CD4-positive, alpha-beta T cell treated with Interleukin-4 for 1 hour (primary cell): ENCODE results near the gene ARSK.

Source experiments
- DNase-seq, 2 donors: peaks; one replicate each; pipeline ENCODE4 v3.0.0-alpha.2; 2020 to 2022

ARSK gene

GRCh38 chr5:95564450-95564849 lies 9.5 kb downstream of the ARSK start:
- no peak for DNase-seq

GRCh38 chr5:95565280-95565920 lies 10.5 kb downstream of the ARSK start:
- DNase-seq: no peak

DNA sequence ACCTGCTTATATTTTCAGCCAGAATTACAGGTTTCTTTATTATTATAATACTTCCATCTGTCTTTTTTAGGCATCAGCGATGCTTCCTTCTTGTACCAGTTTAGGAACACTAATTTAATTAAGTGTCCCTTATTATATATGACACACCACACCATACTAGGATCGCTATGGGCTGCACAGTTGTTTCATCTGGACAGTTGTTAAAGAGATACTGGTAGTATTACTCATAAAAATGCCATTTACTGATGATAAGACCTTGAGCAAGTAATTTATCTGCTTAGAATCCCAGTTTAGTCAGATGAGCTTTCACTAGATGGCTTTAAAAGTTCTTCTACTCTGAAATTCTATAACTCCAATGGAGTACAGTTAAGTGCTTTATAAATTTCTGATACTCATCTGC lies 17.1 kb downstream of the ARSK start:
- DNase-seq: no peak

DNA sequence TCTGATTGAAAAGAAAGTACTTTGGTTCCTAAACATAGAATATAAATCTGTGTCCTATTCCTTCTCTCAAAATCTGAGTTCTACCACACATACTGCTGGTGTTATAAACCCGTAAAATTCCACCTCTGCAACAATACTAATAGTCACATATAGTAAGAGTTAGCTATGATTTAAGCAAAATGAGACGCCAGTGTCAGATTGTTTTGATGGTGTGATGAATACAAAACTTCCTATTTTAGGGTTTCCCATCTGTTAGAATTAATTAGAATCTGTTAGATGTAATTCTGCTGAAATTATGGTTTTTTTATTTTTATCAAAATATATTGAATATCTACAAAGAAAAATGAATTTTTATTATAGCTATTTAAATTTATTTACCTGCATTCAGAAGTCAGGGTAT lies 26.7 kb downstream of the ARSK start:
- no peak for DNase-seq

DNA sequence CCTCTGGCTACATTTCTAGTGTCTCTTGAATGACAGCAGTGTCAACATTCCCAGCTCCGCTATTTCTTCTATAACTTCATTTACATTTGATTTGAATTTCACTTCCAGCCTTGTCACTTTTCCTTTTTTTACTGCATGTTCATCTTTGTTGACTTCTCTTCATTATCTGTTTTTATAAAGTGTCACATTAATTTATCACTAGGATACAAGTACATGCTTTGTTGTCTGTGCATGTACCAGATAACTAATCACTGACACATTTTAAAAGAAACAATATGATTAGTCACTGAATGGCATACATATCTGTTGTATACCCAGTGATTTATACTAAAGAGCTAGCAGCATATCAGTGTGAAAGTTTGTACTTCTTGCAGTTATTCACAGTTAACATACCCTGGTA lies 29.1 kb downstream of the ARSK start:
- DNase-seq: no peak

DNA sequence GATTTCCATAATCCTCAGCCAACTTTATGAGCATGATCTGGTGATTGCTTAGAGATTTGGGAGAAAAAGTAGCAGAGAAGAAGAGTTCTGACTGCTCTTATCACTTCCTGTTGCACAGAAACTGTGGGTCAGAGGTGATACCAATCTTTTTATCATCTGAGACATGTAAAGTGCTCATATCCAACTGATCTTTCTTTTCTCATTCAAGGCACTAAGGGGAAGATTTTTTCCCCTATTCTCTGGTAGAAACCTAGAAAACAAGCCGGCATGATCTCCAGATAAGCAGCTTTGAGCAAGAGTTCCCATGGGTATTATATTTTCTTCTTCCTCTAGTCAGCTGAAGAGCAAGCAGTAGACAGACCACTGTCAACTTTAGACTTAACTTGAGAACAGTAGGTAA lies 36.0 kb downstream of the ARSK start:
- DNase-seq: no peak

DNA sequence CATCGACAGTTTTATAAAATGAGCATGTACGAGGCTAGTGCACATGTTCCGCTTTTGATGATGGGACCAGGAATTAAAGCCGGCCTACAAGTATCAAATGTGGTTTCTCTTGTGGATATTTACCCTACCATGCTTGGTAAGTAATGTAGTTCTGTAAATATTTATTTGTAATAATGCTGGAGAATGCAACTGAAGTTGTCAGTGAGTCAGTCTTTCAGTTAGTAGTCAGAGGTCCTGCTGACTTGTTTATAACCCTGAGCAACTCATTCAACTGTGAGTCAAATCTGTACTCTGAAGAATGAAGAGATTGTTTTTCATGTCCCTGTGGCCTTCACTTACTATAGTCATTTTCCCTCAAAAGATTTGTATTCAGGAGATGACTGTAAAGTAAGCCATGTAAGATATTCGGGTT lies 36.6 kb downstream of the ARSK start:
- no peak for DNase-seq

DNA sequence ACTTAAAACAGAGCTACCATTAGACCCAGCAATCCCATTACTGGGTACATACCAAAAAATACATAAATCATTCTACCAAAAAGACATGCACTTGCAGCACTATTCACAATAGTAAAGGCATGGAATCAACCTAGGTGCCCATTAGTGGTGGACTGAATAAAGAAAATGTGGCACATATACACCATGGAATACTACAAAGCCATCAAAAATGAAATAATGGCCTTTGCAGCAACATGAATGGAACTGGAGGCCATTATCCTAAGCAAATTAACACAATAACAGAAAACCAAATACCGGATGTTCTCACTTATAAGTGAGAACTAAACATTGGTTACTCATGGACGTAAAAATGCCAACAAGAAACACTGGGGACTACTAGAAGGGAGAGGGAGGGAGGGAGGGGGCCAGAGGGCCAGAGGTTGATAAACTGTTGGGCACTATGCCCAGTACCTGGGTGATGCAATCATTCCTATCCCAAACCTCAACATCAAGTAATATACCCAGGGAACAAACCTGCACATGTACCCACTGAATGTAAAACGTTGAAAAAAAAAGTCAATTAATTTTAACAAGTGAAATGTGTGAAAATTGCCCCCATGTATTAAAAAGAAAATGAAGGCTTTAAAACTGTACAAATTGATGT lies 40.5 kb downstream of the ARSK start:
- no peak for DNase-seq

- DNase-seq: no peak
Observed at GRCh38 chr5:95599252-95599651, 44.4 kb downstream of the ARSK start.

DNA sequence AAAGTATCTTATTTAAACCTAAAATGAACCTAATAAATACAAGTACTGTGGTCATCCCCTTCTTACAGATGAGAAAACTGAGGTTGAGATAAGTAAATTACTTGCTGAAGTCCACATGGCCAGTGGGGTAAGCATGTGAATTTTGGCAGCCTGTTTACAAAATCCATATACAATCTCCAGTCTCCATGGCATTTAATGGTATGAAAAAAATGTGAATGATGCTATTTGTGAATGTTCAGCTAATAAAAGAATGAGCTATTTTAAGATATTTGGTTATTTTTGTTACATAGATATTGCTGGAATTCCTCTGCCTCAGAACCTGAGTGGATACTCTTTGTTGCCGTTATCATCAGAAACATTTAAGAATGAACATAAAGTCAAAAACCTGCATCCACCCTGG lies 45.7 kb downstream of the ARSK start:
- DNase-seq: no peak

GRCh38 chr5:95605786-95606185 lies 50.9 kb downstream of the ARSK start:
- no peak for DNase-seq

DNA sequence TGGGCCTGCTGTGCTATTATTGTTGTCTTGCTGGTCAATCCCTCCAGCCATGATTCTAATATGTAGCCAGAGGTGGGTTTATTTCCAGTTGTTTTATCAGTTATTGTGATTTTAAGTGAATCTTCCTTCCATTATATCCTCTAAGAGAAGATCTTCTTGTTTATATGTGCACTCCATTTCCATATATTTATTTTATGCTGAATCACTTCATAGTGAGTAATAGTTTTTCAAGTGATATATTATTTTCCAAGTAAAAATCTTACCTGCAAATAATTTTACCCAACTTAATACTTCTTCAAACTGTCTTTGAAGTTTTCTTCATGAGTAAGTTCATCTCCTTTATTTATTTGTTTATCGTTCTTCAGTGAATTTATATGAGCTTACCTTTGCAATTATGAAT lies 51.5 kb downstream of the ARSK start:
- DNase-seq: no peak

DNA sequence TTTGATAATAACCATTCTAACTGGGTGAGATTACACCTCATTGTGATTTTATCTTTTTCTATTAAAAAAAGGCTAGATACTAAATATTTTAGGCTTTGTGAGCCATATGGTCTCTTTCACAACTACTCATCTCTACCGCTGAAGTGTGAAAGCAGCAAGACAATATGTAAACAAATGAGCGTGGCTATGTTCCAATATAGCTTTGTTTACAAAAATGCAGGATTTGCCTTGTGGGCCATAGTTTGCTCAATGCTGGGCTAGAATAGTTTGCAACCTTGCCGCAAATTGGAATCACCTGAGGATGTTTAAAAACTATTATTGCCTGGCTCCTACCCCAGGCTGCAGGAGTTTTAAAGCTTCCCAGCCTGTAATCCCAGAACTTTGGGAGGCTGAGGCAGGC lies 54.8 kb downstream of the ARSK start:
- DNase-seq: no peak

DNA sequence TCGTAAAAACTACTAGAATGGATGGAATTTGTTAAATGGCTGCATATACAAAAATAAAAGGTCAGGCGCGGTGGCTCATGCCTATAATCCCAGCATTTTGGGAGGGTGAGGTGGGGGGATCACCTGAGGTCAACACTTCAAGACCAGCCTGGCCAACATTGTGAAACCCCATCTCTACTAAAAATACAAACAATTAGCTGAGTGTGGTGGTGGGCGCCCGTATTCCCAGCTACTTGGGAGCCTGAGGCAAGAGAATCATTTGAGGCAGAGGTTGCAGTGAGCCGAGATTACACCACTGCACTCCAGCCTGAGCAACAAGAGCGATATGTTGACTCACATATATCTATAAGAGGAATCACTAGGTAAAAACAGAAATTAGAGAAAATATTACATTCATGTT lies 55.6 kb downstream of the ARSK start:
- no peak for DNase-seq

DNA sequence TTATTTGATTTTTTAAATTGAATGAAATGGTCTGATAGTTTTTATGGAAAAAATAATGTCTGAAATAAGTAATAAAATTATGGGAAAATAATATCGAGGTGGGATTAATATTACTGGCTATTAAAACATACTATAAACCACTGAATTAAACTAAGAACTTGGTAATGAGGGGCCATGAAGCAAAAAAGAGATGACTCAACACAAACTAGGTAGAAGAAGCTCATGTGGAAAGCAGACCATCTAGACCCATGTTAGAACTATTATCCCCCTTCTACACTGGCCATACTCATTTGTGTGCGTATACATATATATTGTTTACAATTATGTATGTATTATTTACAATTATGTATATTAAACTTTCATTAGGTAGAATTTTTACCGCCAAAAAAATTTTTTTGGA lies 56.5 kb downstream of the ARSK start:
- DNase-seq: no peak

DNA sequence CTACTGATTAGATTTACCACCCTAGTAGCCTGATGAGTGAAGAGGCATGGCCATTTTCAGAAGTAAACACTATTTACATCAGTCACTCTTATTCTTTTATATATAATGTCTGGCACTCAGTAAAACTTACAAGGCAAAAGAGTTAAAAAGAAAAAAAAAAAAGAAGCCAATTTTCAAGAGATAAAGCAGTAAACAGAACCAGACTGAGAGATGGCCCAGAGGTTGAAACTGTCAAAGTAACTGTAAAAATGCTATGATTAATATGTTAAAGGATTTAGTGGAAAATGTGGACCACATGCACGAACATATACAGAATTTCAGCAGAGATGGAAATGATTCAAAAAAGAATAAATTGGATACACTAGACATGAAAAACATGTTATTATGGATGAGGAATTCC lies 58.6 kb downstream of the ARSK start:
- DNase-seq: no peak

- DNase-seq: no peak
Observed at GRCh38 chr5:95615164-95615467, 60.2 kb downstream of the ARSK start.

GRCh38 chr5:95617057-95617456 lies 62.2 kb downstream of the ARSK start:
- DNase-seq: no peak

DNA sequence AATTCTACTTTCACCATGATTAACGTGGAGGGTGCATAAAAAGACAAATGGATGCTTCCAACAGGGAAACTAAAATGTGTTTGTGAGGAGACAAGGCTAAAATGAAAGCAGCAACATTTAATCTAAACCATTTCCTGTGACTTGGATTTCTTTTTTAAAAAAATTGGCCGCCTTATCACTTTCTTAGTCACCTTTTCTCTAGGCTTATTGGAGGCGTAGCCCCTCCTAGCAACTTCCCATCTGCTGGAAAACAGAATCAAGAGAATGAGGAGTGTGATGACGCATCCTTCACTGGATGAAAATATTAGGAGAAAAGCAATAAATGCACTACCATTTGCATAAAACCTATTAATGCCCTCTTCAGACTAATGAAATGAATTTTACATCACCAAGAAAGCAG lies 64.2 kb downstream of the ARSK start:
- DNase-seq: no peak

- DNase-seq: no peak
Observed at GRCh38 chr5:95619514-95620029, 64.7 kb downstream of the ARSK start.

DNA sequence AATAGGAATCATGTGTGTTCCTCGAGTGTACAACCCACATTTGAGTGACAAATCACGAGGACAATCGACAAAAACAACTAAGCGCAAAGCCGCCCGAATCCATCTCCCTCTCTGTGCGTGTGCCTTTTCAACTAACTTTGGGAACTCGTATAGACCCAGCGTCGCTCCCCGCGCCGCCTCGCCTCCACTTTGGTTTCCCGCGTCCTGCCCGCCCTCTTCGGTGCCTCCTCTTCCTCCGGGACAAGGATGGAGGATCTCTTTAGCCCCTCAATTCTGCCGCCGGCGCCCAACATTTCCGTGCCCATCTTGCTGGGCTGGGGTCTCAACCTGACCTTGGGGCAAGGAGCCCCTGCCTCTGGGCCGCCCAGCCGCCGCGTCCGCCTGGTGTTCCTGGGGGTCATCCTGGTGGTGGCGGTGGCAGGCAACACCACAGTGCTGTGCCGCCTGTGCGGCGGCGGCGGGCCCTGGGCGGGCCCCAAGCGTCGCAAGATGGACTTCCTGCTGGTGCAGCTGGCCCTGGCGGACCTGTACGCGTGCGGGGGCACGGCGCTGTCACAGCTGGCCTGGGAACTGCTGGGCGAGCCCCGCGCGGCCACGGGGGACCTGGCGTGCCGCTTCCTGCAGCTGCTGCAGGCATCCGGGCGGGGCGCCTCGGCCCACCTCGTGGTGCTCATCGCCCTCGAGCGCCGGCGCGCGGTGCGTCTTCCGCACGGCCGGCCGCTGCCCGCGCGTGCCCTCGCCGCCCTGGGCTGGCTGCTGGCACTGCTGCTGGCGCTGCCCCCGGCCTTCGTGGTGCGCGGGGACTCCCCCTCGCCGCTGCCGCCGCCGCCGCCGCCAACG lies 65.3 kb downstream of the ARSK start, which contains the start of gene GPR150:
GPR150 (plus strand) TSS at position 58 of the 840 bp plus-strand sequence; CDS start at position 247, 189 bp downstream.
- peak; percentile 57 to 60 for DNase-seq

- DNase-seq: peak; percentile 20 to 33
Observed at GRCh38 chr5:95620870-95621838, 66.3 kb downstream of the ARSK start.
